ENCODE data around the gene MPPE1.

- TF ChIP-seq CTCF (IDR thresholded peaks at IDR 0.05) (no peak), POLR2A (IDR thresholded peaks at IDR 0.05) (no peak)
These were observed 58.8 kb downstream of the MPPE1 start for GRCh38 chr18:11849279-11849678.

Data from right lobe of liver (tissue), 4 donors.